Endothelial cell of umbilical vein (primary cell): ENCODE results near the gene KLHL17. TPM values are rescaled to one million over a fixed set of nuclear protein-coding genes. Genes with fewer than 3 reads are reported as not detected.

Source experiments
- BruUV-seq: library from RNA; stranded (reverse); fragments of 400-500 nt; replicated peaks from 2 replicates; lab custom pipeline; 2021; lab: Mats Ljungman, UMichigan
- CTCF ChIA-PET: fragments of 300-600, 350-600 bp; sonication (Branson Sonifier 250); formaldehyde crosslinking; loops from one replicate; lab custom pipeline; 2021; ENCODE audit warnings: antibody characterized with exemption, inconsistent platforms; lab: Charles Lee
- POLR2A ChIA-PET: fragments of 300-600, 350-600 bp; sonication (Branson Sonifier 250); formaldehyde crosslinking; loops from one replicate; lab custom pipeline; 2021; ENCODE audit warnings: antibody characterized with exemption, inconsistent platforms; lab: Charles Lee
- DNase-seq: peaks from one replicate; pipeline ENCODE4 v3.0.0-alpha.2; 2011; ENCODE audit warnings: low read depth, low spot score
- FAIRE-seq: peaks from 2 replicates; lab custom pipeline; 2011; peaks lifted over from hg19 to GRCh38; lab: Jason Lieb, UNC
- H2AFZ ChIP-seq: 2 replicates; pipeline ENCODE4 v1.6.0; 2012; ENCODE audit warnings: low read depth, low read length, control low read depth, inconsistent platforms
- H3K27ac ChIP-seq: 2 replicates; pipeline ENCODE4 v1.5.1; 2011; ENCODE audit warnings: low read depth, mild to moderate bottlenecking, control low read depth, low read length, moderate library complexity; ENCODE audit not compliant: insufficient read depth
- H3K27me3 ChIP-seq, 2 experiments: 2 replicates each; pipeline versions ENCODE4 v1.6.0 to v1.6.1; 2011; ENCODE audit warnings: low read length in 2 of 2, mixed read lengths in 1 of 2; ENCODE audit not compliant: control insufficient read depth in 2 of 2, insufficient read depth in 2 of 2
- H3K36me3 ChIP-seq, 2 experiments: 2 replicates in 1 of 2; 3 replicates in 1 of 2; pipeline ENCODE4 v1.5.1; 2011; ENCODE audit warnings: low read length in 2 of 2, mild to moderate bottlenecking in 1 of 2, moderate library complexity in 1 of 2; ENCODE audit not compliant: control insufficient read depth in 2 of 2, insufficient read depth in 2 of 2; ENCODE audit errors: extremely low read depth in 1 of 2
- H3K4me1 ChIP-seq: 3 replicates; pipeline ENCODE4 v1.5.1; 2011; ENCODE audit warnings: mild to moderate bottlenecking, low read length; ENCODE audit not compliant: control insufficient read depth, insufficient read depth; ENCODE audit errors: extremely low read depth
- H3K4me2 ChIP-seq: 2 replicates; pipeline ENCODE4 v1.6.1; 2011; ENCODE audit warnings: low read length, control low read depth, mixed read lengths; ENCODE audit not compliant: insufficient read depth
- H3K4me3 ChIP-seq, 3 experiments: fragments of 200-600 bp in 1 of 3; sonication (generic), shearing (Covaris generic) in 1 of 3; replicated peaks in 1 of 3; 2 replicates each; pipeline ENCODE4 v1.5.1; 2011 to 2016; ENCODE audit warnings: control low read depth in 3 of 3, low read length in 3 of 3, mild to moderate bottlenecking in 2 of 3, inconsistent platforms in 1 of 3, low read depth in 1 of 3, moderate library complexity in 1 of 3; ENCODE audit not compliant: insufficient read depth in 1 of 3
- H3K79me2 ChIP-seq: 2 replicates; pipeline ENCODE4 v1.6.0; 2012; ENCODE audit warnings: low read length, inconsistent platforms; ENCODE audit not compliant: control insufficient read depth, insufficient read depth
- H3K9ac ChIP-seq: replicated peaks from 2 replicates; pipeline ENCODE3; 2011; ENCODE audit warnings: low read length, control low read depth; ENCODE audit not compliant: insufficient read depth; ENCODE audit errors: extremely low read depth
- H3K9me1 ChIP-seq: replicated peaks from 3 replicates; pipeline ENCODE4 v1.6.0; 2011; ENCODE audit warnings: mild to moderate bottlenecking, low read length; ENCODE audit not compliant: control insufficient read depth, insufficient read depth; ENCODE audit errors: extremely low read depth
- H3K9me3 ChIP-seq: replicated peaks from 2 replicates; pipeline ENCODE4 v1.5.1; 2012; ENCODE audit warnings: low read length, inconsistent platforms; ENCODE audit not compliant: control insufficient read depth, insufficient read depth
- H4K20me1 ChIP-seq: replicated peaks from 2 replicates; pipeline ENCODE3; 2011; ENCODE audit warnings: mild to moderate bottlenecking, low read length; ENCODE audit not compliant: control insufficient read depth, insufficient read depth; ENCODE audit errors: extremely low read depth
- EZH2 ChIP-seq: IDR thresholded peaks from 2 replicates; pipeline ENCODE4 v1.6.1; 2012; ENCODE audit warnings: borderline replicate concordance, low read depth, mild to moderate bottlenecking, moderate library complexity, low read length, inconsistent platforms; ENCODE audit not compliant: severe bottlenecking
- FOS ChIP-seq: IDR thresholded peaks from 2 replicates; pipeline ENCODE4 v1.6.1; 2011; ENCODE audit warnings: mild to moderate bottlenecking, low read length, moderate library complexity, borderline replicate concordance; ENCODE audit not compliant: insufficient read depth
- GATA2 ChIP-seq: IDR thresholded peaks from 2 replicates; pipeline ENCODE4 v1.7.0; 2011; ENCODE audit warnings: low read depth, mild to moderate bottlenecking, moderate library complexity, mixed read lengths, low read length; ENCODE audit not compliant: insufficient read length, insufficient read depth
- JUN ChIP-seq: IDR thresholded peaks from 2 replicates; pipeline ENCODE4 v1.6.1; 2011; ENCODE audit warnings: borderline replicate concordance, low read depth; ENCODE audit not compliant: insufficient read length, insufficient read depth
- MAX ChIP-seq: IDR thresholded peaks from 2 replicates; pipeline ENCODE4 v1.6.1; 2011; ENCODE audit not compliant: insufficient read depth, insufficient read length
- MYC ChIP-seq: IDR thresholded peaks from one replicate; pipeline ENCODE4 v1.6.1; 2011; ENCODE audit warnings: mild to moderate bottlenecking, low read depth, low read length
- POLR2A ChIP-seq: IDR thresholded peaks from 2 replicates; pipeline ENCODE4 v1.6.1; 2012; ENCODE audit warnings: low read depth, mild to moderate bottlenecking, control low read depth, low read length
- POLR2AphosphoS5 ChIP-seq: IDR thresholded peaks from 2 replicates; pipeline ENCODE4 v1.6.1; 2012; ENCODE audit warnings: low read depth, mild to moderate bottlenecking, control low read depth, low read length, moderate library complexity; ENCODE audit not compliant: insufficient read depth
- dilution Hi-C: fragments of 300-500 bp; cut with MboI; formaldehyde crosslinking; loops from one replicate; pipeline ENCODE4 v1.15.0; 2019; ENCODE audit warnings: low sequenced_read_pairs; ENCODE audit not compliant: extremely low pct_ligation_motif_present
- intact Hi-C: fragments of 100-400 bp; cut with micrococcal nuclease; formaldehyde crosslinking; loops from one replicate; pipeline ENCODE4 v1.10.0; 2022
- polyA plus RNA-seq, 4 experiments: library from polyadenylated mRNA; depleted of rRNA in 3 of 4; stranded (reverse) in 3 of 4; unstranded in 1 of 4; fragments of >200 nt; gene quantifications; 2 replicates each; pipeline versions ENCODE4 v1.2.1 to v1.2.3, GENCODE V29; 2011 to 2012; ENCODE audit warnings: missing spikeins in 1 of 4
- total RNA-seq: library from RNA; stranded (reverse); gene quantifications from 2 replicates; pipeline ENCODE4 v1.2.3, GENCODE V29; 2021
- TF ChIP-seq, protein P1 (sequence below), 2 donors: IDR thresholded peaks; 1 replicate in 1 of 2; 2 replicates in 1 of 2; pipeline ENCODE4 v1.5.1; 2011; ENCODE audit warnings: low read length in 2 of 2, mild to moderate bottlenecking in 2 of 2, moderate library complexity in 2 of 2, control low read depth in 1 of 2, inconsistent platforms in 1 of 2, low read depth in 1 of 2; ENCODE audit not compliant: insufficient read depth in 1 of 2; ENCODE audit errors: extremely low read depth in 1 of 2

The KLHL17 gene
- total and polyA plus RNA-seq, 2 donors (not counting 3 experiments of a cell fraction or from before 2014, with no cell fraction given), result 27.0 to 30.1 TPM

GRCh38 chr1:978835-979743, 18.7 kb downstream of the KLHL17 start:
- Histone ChIP-seq H3K9me3 (no peaks in the 10 kb centered on the region), H3K9me1 (no peaks in the 10 kb centered on the region), H2AFZ (no peak overlapping the region), H3K4me3 (no peak overlapping the region), H4K20me1 (no peaks in the 10 kb centered on the region), H3K4me1 (no peaks in the 10 kb centered on the region), H3K27ac (no peak overlapping the region), H3K36me3 (no peaks in the 10 kb centered on the region), H3K9ac (no peak overlapping the region), H3K27me3 (no peaks in the 10 kb centered on the region), H3K79me2 (no peaks in the 10 kb centered on the region), H3K4me2 (no peak overlapping the region)
- TF ChIP-seq, protein P1, sequence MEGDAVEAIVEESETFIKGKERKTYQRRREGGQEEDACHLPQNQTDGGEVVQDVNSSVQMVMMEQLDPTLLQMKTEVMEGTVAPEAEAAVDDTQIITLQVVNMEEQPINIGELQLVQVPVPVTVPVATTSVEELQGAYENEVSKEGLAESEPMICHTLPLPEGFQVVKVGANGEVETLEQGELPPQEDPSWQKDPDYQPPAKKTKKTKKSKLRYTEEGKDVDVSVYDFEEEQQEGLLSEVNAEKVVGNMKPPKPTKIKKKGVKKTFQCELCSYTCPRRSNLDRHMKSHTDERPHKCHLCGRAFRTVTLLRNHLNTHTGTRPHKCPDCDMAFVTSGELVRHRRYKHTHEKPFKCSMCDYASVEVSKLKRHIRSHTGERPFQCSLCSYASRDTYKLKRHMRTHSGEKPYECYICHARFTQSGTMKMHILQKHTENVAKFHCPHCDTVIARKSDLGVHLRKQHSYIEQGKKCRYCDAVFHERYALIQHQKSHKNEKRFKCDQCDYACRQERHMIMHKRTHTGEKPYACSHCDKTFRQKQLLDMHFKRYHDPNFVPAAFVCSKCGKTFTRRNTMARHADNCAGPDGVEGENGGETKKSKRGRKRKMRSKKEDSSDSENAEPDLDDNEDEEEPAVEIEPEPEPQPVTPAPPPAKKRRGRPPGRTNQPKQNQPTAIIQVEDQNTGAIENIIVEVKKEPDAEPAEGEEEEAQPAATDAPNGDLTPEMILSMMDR (IDR thresholded peaks at IDR 0.05; ENCODE audit: extremely low read depth in 1 of 2, insufficient read depth in 1 of 2, low read depth in 1 of 2, low read length in 2 of 2), result no peak
- ChIA-PET CTCF (no interaction called here), POLR2A (no interaction called here)
- FAIRE-seq (no peak), DNase-seq (no peak)
- no TSS peak for BruUV-seq
- dilution Hi-C loops (no loop called here), intact Hi-C loops (no loop called here)

DNA sequence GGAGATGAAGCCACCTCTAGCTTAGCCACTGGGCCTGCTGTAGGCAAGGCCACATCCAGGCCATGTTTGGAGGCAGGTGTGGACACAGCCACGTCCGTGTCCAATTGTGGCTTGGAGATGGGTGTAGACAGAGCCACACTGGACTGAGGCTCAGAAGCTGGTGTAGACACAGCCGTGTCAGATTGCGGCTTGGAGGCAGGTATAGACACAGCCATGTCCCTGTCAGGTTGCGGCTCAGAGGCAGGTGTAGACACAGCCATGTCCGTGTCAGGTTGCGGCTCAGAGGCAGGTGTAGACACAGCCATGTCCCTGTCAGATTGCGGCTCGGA, 19.3 kb downstream of the KLHL17 start:
- CTCF ChIA-PET, result no interaction called here
- TF ChIP-seq POLR2A (no peak), FOS (no peak), POLR2AphosphoS5 (no peak), JUN (no peak), MYC (no peak), GATA2 (no peak), EZH2 (no peak), MAX (no peak)
- TF ChIP-seq, protein P1 (IDR thresholded peaks at IDR 0.05; ENCODE audit: extremely low read depth in 1 of 2, insufficient read depth in 1 of 2, low read depth in 1 of 2, low read length in 2 of 2), result no peak

More for the DNA sequence above, 19.3 kb downstream of the KLHL17 start:
- Histone ChIP-seq H3K4me3 (no peak overlapping the region), H4K20me1 (no peaks in the 10 kb centered on the region), H3K27me3 (no peaks in the 10 kb centered on the region), H3K36me3 (no peaks in the 10 kb centered on the region), H2AFZ (no peak overlapping the region), H3K9me1 (no peaks in the 10 kb centered on the region), H3K4me2 (no peak overlapping the region), H3K9ac (no peak overlapping the region), H3K9me3 (no peaks in the 10 kb centered on the region), H3K27ac (no peak overlapping the region), H3K4me1 (no peaks in the 10 kb centered on the region), H3K79me2 (no peaks in the 10 kb centered on the region)
- DNase-seq (no peak), FAIRE-seq (no peak)
- intact Hi-C loops, result no loop called here
- dilution Hi-C loops, result no loop called here
- BruUV-seq, result no TSS peak
- POLR2A ChIA-PET, result no interaction called here
